Peyer's patch (tissue), 4 donors: ENCODE measurements around the gene NLRP12. TPM values are rescaled to one million over a fixed set of nuclear protein-coding genes. Genes with fewer than 3 reads are reported as not detected.
"Not testable (repeated sequence)": the region's sequence is repeated elsewhere in the genome, so short reads cannot be mapped to it uniquely, and the experiment has no call there.

Source experiments
- DNase-seq, 3 donors: peaks; one replicate each; pipeline ENCODE4 v3.0.0-alpha.2; 2017 to 2019
- H3K27ac ChIP-seq, 4 donors: fragments of 200-600 bp; sonication (generic); one replicate each; pipeline ENCODE4 v1.5.1; 2016 to 2019
- H3K27me3 ChIP-seq, 2 donors: fragments of 200-600 bp; sonication (generic); one replicate each; pipeline ENCODE4 v1.5.1; 2019
- H3K36me3 ChIP-seq, 3 donors: fragments of 200-600 bp; sonication (generic); one replicate each; pipeline ENCODE4 v1.5.1; 2016 to 2019
- H3K4me1 ChIP-seq, 4 donors: fragments of 200-600 bp; sonication (generic); one replicate each; pipeline ENCODE4 v1.5.1; 2016 to 2019
- H3K4me3 ChIP-seq, 4 donors: fragments of 200-600 bp; sonication (generic); 1 replicate in 3 of 4; 2 replicates in 1 of 4; pipeline ENCODE4 v1.5.1; 2016 to 2019; ENCODE audit warnings: mild to moderate bottlenecking in 1 of 4
- H3K9me3 ChIP-seq, 4 donors: fragments of 200-600 bp; sonication (generic); one replicate each; pipeline ENCODE4 v1.5.1; 2016 to 2019; ENCODE audit warnings: mild to moderate bottlenecking in 1 of 4
- POLR2A ChIP-seq, 2 donors: fragments of 450-650 bp; IDR thresholded peaks; one replicate each; pipeline ENCODE4 v1.5.1; 2017; ENCODE audit warnings: antibody characterized with exemption in 2 of 2, mild to moderate bottlenecking in 2 of 2, moderate library complexity in 2 of 2
- small RNA-seq, 2 donors: library from RNA; depleted of rRNA; stranded (forward); fragments of <200 nt; gene quantifications; one replicate each; pipeline ENCODE3, GENCODE V24; 2016
- total RNA-seq, 4 donors: library from RNA; depleted of rRNA; stranded (reverse); fragments of >200 nt; gene quantifications; one replicate each; pipeline ENCODE4 v1.1.0, GENCODE V29; 2016
- TF ChIP-seq, protein P1 (sequence below), 6 experiments: fragments of 450-650 bp in 4 of 6; fragments of 200-600 bp in 2 of 6; sonication (generic) in 1 of 6; IDR thresholded peaks; one replicate each; pipeline ENCODE4 v1.5.1; 2017 to 2019; ENCODE audit warnings: antibody characterized with exemption in 6 of 6, mild to moderate bottlenecking in 3 of 6, moderate library complexity in 1 of 6

The NLRP12 gene
- total RNA-seq, 4 donors from 2014 or later = 0.67 TPM; not detected in 3

- H3K9me3 ChIP-seq = no peaks in the 10 kb centered on the region
- TF ChIP-seq POLR2A (IDR thresholded peaks at IDR 0.05) = no peak
- TF ChIP-seq, protein P1, sequence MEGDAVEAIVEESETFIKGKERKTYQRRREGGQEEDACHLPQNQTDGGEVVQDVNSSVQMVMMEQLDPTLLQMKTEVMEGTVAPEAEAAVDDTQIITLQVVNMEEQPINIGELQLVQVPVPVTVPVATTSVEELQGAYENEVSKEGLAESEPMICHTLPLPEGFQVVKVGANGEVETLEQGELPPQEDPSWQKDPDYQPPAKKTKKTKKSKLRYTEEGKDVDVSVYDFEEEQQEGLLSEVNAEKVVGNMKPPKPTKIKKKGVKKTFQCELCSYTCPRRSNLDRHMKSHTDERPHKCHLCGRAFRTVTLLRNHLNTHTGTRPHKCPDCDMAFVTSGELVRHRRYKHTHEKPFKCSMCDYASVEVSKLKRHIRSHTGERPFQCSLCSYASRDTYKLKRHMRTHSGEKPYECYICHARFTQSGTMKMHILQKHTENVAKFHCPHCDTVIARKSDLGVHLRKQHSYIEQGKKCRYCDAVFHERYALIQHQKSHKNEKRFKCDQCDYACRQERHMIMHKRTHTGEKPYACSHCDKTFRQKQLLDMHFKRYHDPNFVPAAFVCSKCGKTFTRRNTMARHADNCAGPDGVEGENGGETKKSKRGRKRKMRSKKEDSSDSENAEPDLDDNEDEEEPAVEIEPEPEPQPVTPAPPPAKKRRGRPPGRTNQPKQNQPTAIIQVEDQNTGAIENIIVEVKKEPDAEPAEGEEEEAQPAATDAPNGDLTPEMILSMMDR (IDR thresholded peaks at IDR 0.05) = peak; percentile 32 to 61 (median 54)
- H3K27ac ChIP-seq = no peak overlapping the region
- DNase-seq = peak in 2 of 3 donors; percentile 39 to 69
- no peaks in the 10 kb centered on the region for H3K4me1 ChIP-seq
- H3K4me3 ChIP-seq = no peak overlapping the region
- no peaks in the 10 kb centered on the region for H3K36me3 ChIP-seq
- no peaks in the 10 kb centered on the region for H3K27me3 ChIP-seq
Observed at GRCh38 chr19:53772943-53773342, 51.2 kb downstream of the NLRP12 start.

GRCh38 chr19:53771144-53771543, 53.0 kb downstream of the NLRP12 start:
- Histone ChIP-seq H3K9me3 (no peaks in the 10 kb centered on the region), H3K36me3 (no peaks in the 10 kb centered on the region), H3K27ac (no peak overlapping the region), H3K4me3 (no peak overlapping the region), H3K27me3 (no peaks in the 10 kb centered on the region), H3K4me1 (no peaks in the 10 kb centered on the region)
- TF ChIP-seq, protein P1 (IDR thresholded peaks at IDR 0.05) = no peak
- no peak for TF ChIP-seq POLR2A (IDR thresholded peaks at IDR 0.05)
- no peak for DNase-seq

- not testable (repeated sequence) for H3K27me3 ChIP-seq, H3K4me1 ChIP-seq, H3K4me3 ChIP-seq, H3K9me3 ChIP-seq, H3K27ac ChIP-seq, H3K36me3 ChIP-seq
- peak in 1 of 3 donors; percentile 9 for DNase-seq
Observed at GRCh38 chr19:53769696-53770309, 54.3 kb downstream of the NLRP12 start.

DNA sequence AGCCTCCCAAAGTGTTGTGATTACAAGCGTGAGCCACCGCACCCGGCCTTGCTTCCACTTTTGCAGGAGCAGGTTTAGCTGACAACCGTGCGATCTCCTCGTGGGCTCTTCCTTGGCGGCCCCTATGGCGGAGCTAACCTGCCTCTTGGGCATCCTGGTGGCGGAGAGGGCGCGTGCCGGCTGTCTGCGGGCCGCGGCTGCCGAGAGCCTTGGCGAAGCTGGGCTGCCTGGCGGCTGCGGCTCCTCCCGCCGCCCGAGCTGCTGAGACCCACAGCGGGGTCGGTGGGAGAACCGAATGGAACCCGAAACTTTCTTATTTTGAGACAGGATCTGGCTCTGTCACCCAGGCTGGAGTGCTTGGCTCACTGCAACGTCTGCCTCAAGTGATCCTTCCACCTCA, 55.7 kb downstream of the NLRP12 start:
- no peak overlapping the region for H3K27ac ChIP-seq
- no peak overlapping the region for H3K4me3 ChIP-seq
- peak in 1 of 3 donors; percentile 16 for DNase-seq
- H3K4me1 ChIP-seq = no peaks in the 10 kb centered on the region
- H3K36me3 ChIP-seq = no peaks in the 10 kb centered on the region
- no peaks in the 10 kb centered on the region for H3K27me3 ChIP-seq
- TF ChIP-seq, protein P1 (IDR thresholded peaks at IDR 0.05) = no peak
- no peak for TF ChIP-seq POLR2A (IDR thresholded peaks at IDR 0.05)
- H3K9me3 ChIP-seq = no peaks in the 10 kb centered on the region

- H3K27ac ChIP-seq, H3K4me1 ChIP-seq, DNase-seq, H3K4me3 ChIP-seq, H3K36me3 ChIP-seq, H3K9me3 ChIP-seq, H3K27me3 ChIP-seq: not testable (repeated sequence)
Observed at GRCh38 chr19:53758991-53759390, 65.1 kb downstream of the NLRP12 start.

Small RNA genes lying within 50 kb of the gene (small RNA-seq; reads per million reads assigned to genes)
- gene AC008753.1 = 0 reads per million in 2 donors
- gene MIR1283-2 = 0 reads per million in 2 donors
- 0 reads per million in 2 donors for gene MIR371A
- gene MIR372 = 0 reads per million in 2 donors
- gene MIR373 = 0 reads per million in 2 donors
- gene MIR516A1 = 0 reads per million in 2 donors
- 0 reads per million in 2 donors for gene MIR516A2
- gene MIR519A1 = 0 reads per million in 2 donors
- gene MIR521-1 = 0 reads per million in 2 donors
- 0 reads per million in 2 donors for gene MIR527
- 0 reads per million in 2 donors for gene RNU6-1041P
- 0 reads per million in 2 donors for gene RNU6-165P
- gene RNU6-751P = 0 reads per million in 2 donors
- gene RNU6-982P = 0 reads per million in 2 donors

Other genes starting within 250 kb of the NLRP12 start
- gene DPRX, start 192.3 kb downstream of the NLRP12 start, total RNA-seq = not detected
- gene MYADM, start 43.6 kb upstream of the NLRP12 start, total RNA-seq = 10 to 100 TPM; 11.4 to 52.8 (median 32.5) TPM
- gene PRKCG, start 57.9 kb upstream of the NLRP12 start, total RNA-seq = 1 to 10 TPM in 1 of 4 donors, under 1 TPM in 1, not detected in 2; 0.47 to 2.5 TPM
- gene CACNG7, start 85.0 kb upstream of the NLRP12 start, total RNA-seq = not detected
- gene CACNG8, start 138.6 kb upstream of the NLRP12 start, total RNA-seq = not detected
- not detected for gene CACNG6, start 167.3 kb upstream of the NLRP12 start, total RNA-seq
- gene VSTM1, start 239.6 kb upstream of the NLRP12 start, total RNA-seq = not detected